COLO829 (cell line): ENCODE data around the gene KRTAP12-4.
"Not testable (repeated sequence)": the region's sequence is repeated elsewhere in the genome, so short reads cannot be mapped to it uniquely, and the experiment has no call there.

Experiments
- DNase-seq: peaks from one replicate; pipeline ENCODE4 v3.0.0; 2012; ENCODE audit warnings: low spot score

Gene KRTAP12-4

GRCh38 chr21:44656868-44657267 lies 2.4 kb upstream of the KRTAP12-4 start:
- DNase-seq = no peak

GRCh38 chr21:44653656-44654575 lies 543 bp downstream of the KRTAP12-4 start:
- no peak for DNase-seq

GRCh38 chr21:44653123-44653522 lies 1.3 kb downstream of the KRTAP12-4 start:
- DNase-seq = no peak

- no peak for DNase-seq
Measured at GRCh38 chr21:44650973-44651675, 3.3 kb downstream of the KRTAP12-4 start.

- DNase-seq = no peak
Measured at GRCh38 chr21:44650265-44650972, 4.0 kb downstream of the KRTAP12-4 start.

- DNase-seq = no peak
Measured at GRCh38 chr21:44649521-44650100, 4.8 kb downstream of the KRTAP12-4 start.

GRCh38 chr21:44648557-44649311 lies 5.7 kb downstream of the KRTAP12-4 start:
- no peak for DNase-seq

GRCh38 chr21:44647222-44647552 lies 7.3 kb downstream of the KRTAP12-4 start:
- DNase-seq = no peak

- not testable (repeated sequence) for DNase-seq
Measured at GRCh38 chr21:44646366-44647221, 7.9 kb downstream of the KRTAP12-4 start, which contains the start of gene KRTAP10-11. Gene KRTAP10-11, plus strand, starts transcription at chr21:44646414. Its CDS starts 45 bp downstream, at chr21:44646459.

GRCh38 chr21:44644878-44645277 lies 9.6 kb downstream of the KRTAP12-4 start:
- DNase-seq = no peak

GRCh38 chr21:44643741-44644310 lies 10.6 kb downstream of the KRTAP12-4 start:
- DNase-seq = no peak

- no peak for DNase-seq
Measured at GRCh38 chr21:44640761-44641160, 13.7 kb downstream of the KRTAP12-4 start.

- no peak for DNase-seq
Measured at GRCh38 chr21:44639331-44639655, 15.2 kb downstream of the KRTAP12-4 start.

- not testable (repeated sequence) for DNase-seq
Measured at GRCh38 chr21:44638506-44639330, 15.7 kb downstream of the KRTAP12-4 start.

- not testable (repeated sequence) for DNase-seq
Measured at GRCh38 chr21:44637851-44638348, 16.6 kb downstream of the KRTAP12-4 start.

GRCh38 chr21:44637018-44637850 lies 17.2 kb downstream of the KRTAP12-4 start, which contains the start of gene KRTAP10-10:
Gene KRTAP10-10, plus strand, starts transcription at chr21:44637356. Its CDS starts 62 bp downstream, at chr21:44637418.
- no peak for DNase-seq

GRCh38 chr21:44636209-44637017 lies 18.0 kb downstream of the KRTAP12-4 start:
- DNase-seq = no peak
